ENCODE results near the gene ZMPSTE24. TPM values are rescaled to one million over a fixed set of nuclear protein-coding genes. Genes with fewer than 3 reads are reported as not detected.

The ZMPSTE24 gene
- total RNA-seq, 4 donors from 2014 or later = 37.4 to 49.8 (median 48.9) TPM

DNA sequence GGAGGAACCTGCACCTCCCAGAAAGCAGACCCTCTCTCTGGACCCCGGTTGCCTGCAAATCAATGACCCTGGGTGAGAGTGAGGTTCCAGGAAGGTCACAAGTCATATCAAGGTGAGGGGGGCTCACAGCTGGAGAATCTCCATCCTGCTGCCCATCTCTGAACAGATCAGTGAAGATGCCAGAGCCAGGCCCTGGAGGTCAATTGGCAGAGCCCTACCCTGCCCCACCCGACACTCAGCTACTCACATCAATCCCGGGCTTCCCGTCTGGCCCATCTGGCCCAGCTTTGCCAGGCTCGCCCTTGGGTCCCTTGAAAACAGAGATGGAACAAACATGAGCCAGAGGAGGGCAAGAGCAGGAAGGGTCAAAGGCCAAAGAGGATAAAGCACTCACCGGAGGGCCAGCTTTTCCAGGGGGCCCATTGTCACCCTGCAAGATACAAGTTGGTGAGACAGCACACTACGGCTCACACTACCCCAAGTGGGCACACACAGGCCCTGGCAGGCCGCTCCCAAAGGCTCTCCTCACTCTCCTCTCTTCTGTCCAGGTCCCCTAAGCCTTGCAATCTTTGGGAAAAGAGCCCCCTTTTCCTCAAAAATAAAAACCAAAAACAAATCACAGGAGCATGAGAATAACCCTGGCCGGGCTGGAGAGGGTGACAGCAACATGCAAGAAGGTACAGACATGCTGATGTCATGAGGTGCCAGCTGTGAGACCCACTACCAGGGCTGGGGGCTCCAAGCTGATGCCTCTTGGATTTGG lies 56.1 kb downstream of the ZMPSTE24 start:
- intact Hi-C loops (cut with DNase I) = no loop called here
- Histone ChIP-seq H3K4me3 (no peak overlapping the region), H3K36me3 (no peaks in the 10 kb centered on the region), H3K4me1 (peaks cover 24 to 31% (median 30%) of the 10 kb centered on the region in 4 donors), H3K27me3 (peaks cover 0 to 36% (median 20%) of the 10 kb centered on the region in 4 donors), H3K27ac (replicated peaks in 1 of 4) (peak overlapping the region in 1 of 4 donors; percentile 68), H3K9me3 (no peaks in the 10 kb centered on the region)
- WGBS = 92% methylated on average over 9 of the region's 9 CpGs
- TF ChIP-seq, protein P1, sequence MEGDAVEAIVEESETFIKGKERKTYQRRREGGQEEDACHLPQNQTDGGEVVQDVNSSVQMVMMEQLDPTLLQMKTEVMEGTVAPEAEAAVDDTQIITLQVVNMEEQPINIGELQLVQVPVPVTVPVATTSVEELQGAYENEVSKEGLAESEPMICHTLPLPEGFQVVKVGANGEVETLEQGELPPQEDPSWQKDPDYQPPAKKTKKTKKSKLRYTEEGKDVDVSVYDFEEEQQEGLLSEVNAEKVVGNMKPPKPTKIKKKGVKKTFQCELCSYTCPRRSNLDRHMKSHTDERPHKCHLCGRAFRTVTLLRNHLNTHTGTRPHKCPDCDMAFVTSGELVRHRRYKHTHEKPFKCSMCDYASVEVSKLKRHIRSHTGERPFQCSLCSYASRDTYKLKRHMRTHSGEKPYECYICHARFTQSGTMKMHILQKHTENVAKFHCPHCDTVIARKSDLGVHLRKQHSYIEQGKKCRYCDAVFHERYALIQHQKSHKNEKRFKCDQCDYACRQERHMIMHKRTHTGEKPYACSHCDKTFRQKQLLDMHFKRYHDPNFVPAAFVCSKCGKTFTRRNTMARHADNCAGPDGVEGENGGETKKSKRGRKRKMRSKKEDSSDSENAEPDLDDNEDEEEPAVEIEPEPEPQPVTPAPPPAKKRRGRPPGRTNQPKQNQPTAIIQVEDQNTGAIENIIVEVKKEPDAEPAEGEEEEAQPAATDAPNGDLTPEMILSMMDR (IDR thresholded peaks at IDR 0.05) = no peak
- TF ChIP-seq POLR2AphosphoS5 (IDR thresholded peaks at IDR 0.05) (no peak), EP300 (IDR thresholded peaks at IDR 0.05) (no peak), POLR2A (IDR thresholded peaks at IDR 0.05; ENCODE audit: low read depth) (no peak)
- DNase-seq (ENCODE audit: extremely low spot score) = no peak

GRCh38 chr1:40314721-40315238 lies 56.7 kb downstream of the ZMPSTE24 start:
- TF ChIP-seq POLR2A (IDR thresholded peaks at IDR 0.05; ENCODE audit: low read depth) = no peak
- TF ChIP-seq EP300 (IDR thresholded peaks at IDR 0.05) = no peak
- no peak for TF ChIP-seq POLR2AphosphoS5 (IDR thresholded peaks at IDR 0.05)
- TF ChIP-seq, protein P1 (IDR thresholded peaks at IDR 0.05) = no peak
- Histone ChIP-seq H3K36me3 (no peaks in the 10 kb centered on the region), H3K4me1 (peaks cover 24 to 31% (median 30%) of the 10 kb centered on the region in 4 donors), H3K9me3 (no peaks in the 10 kb centered on the region), H3K4me3 (peak overlapping the region; percentile 50 to 62 (median 52)), H3K27me3 (peaks cover 0 to 43% (median 20%) of the 10 kb centered on the region in 4 donors), H3K27ac (replicated peaks in 1 of 4) (peak overlapping the region; percentile 45 to 68 (median 60))
- 31% methylated on average over 12 of the region's 13 CpGs for WGBS
- intact Hi-C loops (cut with DNase I) = loop anchor here (5.0 kb wide), 2 partner anchors 57 to 152 kb away; partner anchors contain the start of genes RLF and ZMPSTE24
- DNase-seq (ENCODE audit: extremely low spot score) = no peak

- TF ChIP-seq EP300 (IDR thresholded peaks at IDR 0.05) = no peak
- no peak for TF ChIP-seq POLR2A (IDR thresholded peaks at IDR 0.05; ENCODE audit: low read depth)
- TF ChIP-seq, protein P1 (IDR thresholded peaks at IDR 0.05) = peak; percentile 92 to 99 (median 95)
- peak; percentile 50 to 63 for TF ChIP-seq POLR2AphosphoS5 (IDR thresholded peaks at IDR 0.05)
- H3K36me3 ChIP-seq = no peaks in the 10 kb centered on the region
- peak overlapping the region; percentile 45 to 68 (median 60) for H3K27ac ChIP-seq (replicated peaks in 1 of 4)
- peaks cover 24 to 31% (median 30%) of the 10 kb centered on the region in 4 donors for H3K4me1 ChIP-seq
- H3K27me3 ChIP-seq = peaks cover 0 to 48% (median 20%) of the 10 kb centered on the region in 4 donors
- WGBS = 3% methylated on average over 25 of the region's 42 CpGs
- peak; percentile 96 for DNase-seq (ENCODE audit: extremely low spot score)
- no peaks in the 10 kb centered on the region for H3K9me3 ChIP-seq
- intact Hi-C loops (cut with DNase I) = loop anchor here (5.0 kb wide), 2 partner anchors 58 to 153 kb away; partner anchors contain the start of genes RLF and ZMPSTE24
- H3K4me3 ChIP-seq = peak overlapping the region; percentile 50 to 62 (median 52)
Measured at GRCh38 chr1:40315239-40315794, 57.3 kb downstream of the ZMPSTE24 start.

GRCh38 chr1:40315795-40316594 lies 58.0 kb downstream of the ZMPSTE24 start:
- no peak for DNase-seq (ENCODE audit: extremely low spot score)
- H3K27ac ChIP-seq (replicated peaks in 1 of 4) = peak overlapping the region in 1 of 4 donors; percentile 14
- intact Hi-C loops (cut with DNase I) = loop anchor here (5.0 kb wide), 2 partner anchors 59 to 154 kb away; partner anchors contain the start of genes RLF and ZMPSTE24
- 23% methylated on average over 14 of the region's 41 CpGs for WGBS
- TF ChIP-seq, protein P1 (IDR thresholded peaks at IDR 0.05) = no peak
- TF ChIP-seq EP300 (IDR thresholded peaks at IDR 0.05) (no peak), POLR2A (IDR thresholded peaks at IDR 0.05; ENCODE audit: low read depth) (no peak), POLR2AphosphoS5 (IDR thresholded peaks at IDR 0.05) (no peak)
- peaks cover 24 to 31% (median 30%) of the 10 kb centered on the region in 4 donors for H3K4me1 ChIP-seq
- H3K4me3 ChIP-seq = peak overlapping the region; percentile 50 to 62 (median 52)
- H3K36me3 ChIP-seq = no peaks in the 10 kb centered on the region
- peaks cover 0 to 52% (median 20%) of the 10 kb centered on the region in 4 donors for H3K27me3 ChIP-seq
- H3K9me3 ChIP-seq = no peaks in the 10 kb centered on the region
